Adrenal gland (tissue), 5 donors: ENCODE results near the gene HYOU1.
"Not testable (repeated sequence)": the region's sequence is repeated elsewhere in the genome, so short reads cannot be mapped to it uniquely, and the experiment has no call there.

Source experiments
- CTCF ChIP-seq, 6 experiments: fragments of 450-650 bp in 4 of 6; fragments of 200-600 bp in 2 of 6; sonication (generic) in 1 of 6; IDR thresholded peaks; 1 replicate in 5 of 6; 2 replicates in 1 of 6; pipeline versions ENCODE4 v1.5.1 to v1.8.0; 2016 to 2021; ENCODE audit warnings: antibody characterized with exemption in 6 of 6, mild to moderate bottlenecking in 2 of 6, moderate library complexity in 1 of 6
- POLR2A ChIP-seq, 2 donors: fragments of 450-650 bp; IDR thresholded peaks; one replicate each; pipeline ENCODE4 v1.6.1; 2017; ENCODE audit warnings: antibody characterized with exemption in 2 of 2, mild to moderate bottlenecking in 2 of 2, moderate library complexity in 1 of 2
- donor health status: DM: no; HTN: no; CAD: no.

- TF ChIP-seq POLR2A, CTCF (IDR thresholded peaks at IDR 0.05): not testable (repeated sequence)
These were observed 17.5 kb downstream of the HYOU1 start for GRCh38 chr11:119039471-119039870.
